ENCODE results near the gene PRICKLE1. TPM values are rescaled to one million over a fixed set of nuclear protein-coding genes. Genes with fewer than 3 reads are reported as not detected.

The PRICKLE1 gene
- total and polyA plus RNA-seq, 2 experiments from 2014 or later, result 16.5 to 25.9 TPM

DNA sequence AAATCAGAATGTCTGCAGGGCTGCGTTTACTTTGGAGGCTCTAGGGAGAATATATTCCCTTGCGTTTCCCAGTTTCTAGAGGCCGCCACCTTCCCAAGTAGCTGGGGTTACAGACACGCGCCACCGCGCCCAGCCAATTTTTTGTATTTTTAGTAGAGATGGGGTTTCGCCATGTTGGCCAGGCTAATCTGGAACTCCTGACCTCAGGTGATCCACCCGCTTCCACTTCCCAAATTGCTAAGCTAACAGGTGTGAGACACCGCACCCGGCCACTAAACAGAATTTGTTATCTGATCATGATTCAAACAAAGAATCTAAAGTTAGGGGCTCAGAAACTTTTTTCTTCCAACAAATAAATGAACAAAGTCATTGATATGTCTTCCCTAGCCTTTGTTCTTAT lies 148.9 kb downstream of the PRICKLE1 start:
- no peak for TF ChIP-seq EZH2phosphoT487 (IDR thresholded peaks at IDR 0.05; ENCODE audit: low read depth, severe bottlenecking, unreplicated experiment)
- TF ChIP-seq EZH2 (IDR thresholded peaks at IDR 0.05; ENCODE audit: borderline replicate concordance), result no peak
- TF ChIP-seq, protein P1, sequence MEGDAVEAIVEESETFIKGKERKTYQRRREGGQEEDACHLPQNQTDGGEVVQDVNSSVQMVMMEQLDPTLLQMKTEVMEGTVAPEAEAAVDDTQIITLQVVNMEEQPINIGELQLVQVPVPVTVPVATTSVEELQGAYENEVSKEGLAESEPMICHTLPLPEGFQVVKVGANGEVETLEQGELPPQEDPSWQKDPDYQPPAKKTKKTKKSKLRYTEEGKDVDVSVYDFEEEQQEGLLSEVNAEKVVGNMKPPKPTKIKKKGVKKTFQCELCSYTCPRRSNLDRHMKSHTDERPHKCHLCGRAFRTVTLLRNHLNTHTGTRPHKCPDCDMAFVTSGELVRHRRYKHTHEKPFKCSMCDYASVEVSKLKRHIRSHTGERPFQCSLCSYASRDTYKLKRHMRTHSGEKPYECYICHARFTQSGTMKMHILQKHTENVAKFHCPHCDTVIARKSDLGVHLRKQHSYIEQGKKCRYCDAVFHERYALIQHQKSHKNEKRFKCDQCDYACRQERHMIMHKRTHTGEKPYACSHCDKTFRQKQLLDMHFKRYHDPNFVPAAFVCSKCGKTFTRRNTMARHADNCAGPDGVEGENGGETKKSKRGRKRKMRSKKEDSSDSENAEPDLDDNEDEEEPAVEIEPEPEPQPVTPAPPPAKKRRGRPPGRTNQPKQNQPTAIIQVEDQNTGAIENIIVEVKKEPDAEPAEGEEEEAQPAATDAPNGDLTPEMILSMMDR (IDR thresholded peaks at IDR 0.05; ENCODE audit: poor library complexity), result no peak
- H3K4me1 ChIP-seq (ENCODE audit: insufficient read depth), result no peaks in the 10 kb centered on the region
- H3K27ac ChIP-seq, result no peak overlapping the region
- no peak overlapping the region for H3K4me3 ChIP-seq
- H3K4me2 ChIP-seq, result no peak overlapping the region
- H3K36me3 ChIP-seq (replicated peaks; ENCODE audit: insufficient read depth, low read depth), result no peaks in the 10 kb centered on the region
- H3K79me2 ChIP-seq, result no peaks in the 10 kb centered on the region
- H3K27me3 ChIP-seq, result no peaks in the 10 kb centered on the region
- H4K20me1 ChIP-seq (ENCODE audit: insufficient read depth, poor library complexity, severe bottlenecking), result no peaks in the 10 kb centered on the region
- H3K9me3 ChIP-seq (ENCODE audit: low read depth), result no peaks in the 10 kb centered on the region
- H2AFZ ChIP-seq, result no peak overlapping the region
- no peaks in the 10 kb centered on the region for H3K9me2 ChIP-seq (replicated peaks; ENCODE audit: insufficient read depth)
- WGBS (ENCODE audit: low lambda C conversion rate, missing lambda C conversion rate), result 97% methylated on average over 11 of the region's 11 CpGs
- no peak for DNase-seq (ENCODE audit: low spot score)

GRCh38 chr12:42432517-42433140 lies 156.9 kb downstream of the PRICKLE1 start:
- no peak for TF ChIP-seq EZH2phosphoT487 (IDR thresholded peaks at IDR 0.05; ENCODE audit: low read depth, severe bottlenecking, unreplicated experiment)
- TF ChIP-seq, protein P1 (IDR thresholded peaks at IDR 0.05; ENCODE audit: poor library complexity), result no peak
- H3K4me1 ChIP-seq (ENCODE audit: insufficient read depth), result no peaks in the 10 kb centered on the region
- H3K9me3 ChIP-seq (ENCODE audit: low read depth), result no peaks in the 10 kb centered on the region
- H3K36me3 ChIP-seq (replicated peaks; ENCODE audit: insufficient read depth, low read depth), result no peaks in the 10 kb centered on the region
- H3K27me3 ChIP-seq, result no peaks in the 10 kb centered on the region
- no peak overlapping the region for H3K4me3 ChIP-seq
- no peaks in the 10 kb centered on the region for H3K79me2 ChIP-seq
- over 99% methylated on average over 5 of the region's 5 CpGs for whole genome bisulfite sequencing (ENCODE audit: low lambda C conversion rate, missing lambda C conversion rate)
- no peak overlapping the region for H2AFZ ChIP-seq
- H3K9me2 ChIP-seq (replicated peaks; ENCODE audit: insufficient read depth), result no peaks in the 10 kb centered on the region
- no peaks in the 10 kb centered on the region for H4K20me1 ChIP-seq (ENCODE audit: insufficient read depth, poor library complexity, severe bottlenecking)
- no peak for DNase-seq (ENCODE audit: low spot score)
- H3K27ac ChIP-seq, result no peak overlapping the region
- no peak overlapping the region for H3K4me2 ChIP-seq

DNA sequence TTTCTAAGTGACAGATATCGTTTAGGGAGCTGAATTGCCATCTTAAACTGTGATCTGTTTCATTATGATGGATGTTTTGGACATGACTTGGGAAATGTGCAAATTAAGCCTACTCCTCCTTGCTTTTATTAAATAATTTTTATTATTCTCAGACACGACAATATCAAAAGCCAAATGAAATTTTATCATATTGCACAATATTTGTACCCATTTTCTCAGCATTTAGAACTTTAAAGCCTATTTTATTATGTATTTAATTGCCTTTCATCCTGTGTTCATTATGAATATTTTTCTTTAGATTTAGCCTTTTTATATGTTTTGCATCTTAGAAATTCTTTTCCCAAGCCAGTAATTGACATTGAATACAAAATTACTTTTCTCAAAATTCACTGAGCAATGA lies 160.7 kb downstream of the PRICKLE1 start:
- 79% methylated on average over 2 of the region's 2 CpGs for WGBS (ENCODE audit: low lambda C conversion rate, missing lambda C conversion rate)
- no peaks in the 10 kb centered on the region for H3K4me1 ChIP-seq (ENCODE audit: insufficient read depth)
- no peak for DNase-seq (ENCODE audit: low spot score)

More for the DNA sequence above, 160.7 kb downstream of the PRICKLE1 start:
- H3K79me2 ChIP-seq, result no peaks in the 10 kb centered on the region
- no peaks in the 10 kb centered on the region for H3K36me3 ChIP-seq (replicated peaks; ENCODE audit: insufficient read depth, low read depth)
- no peak overlapping the region for H3K4me2 ChIP-seq
- no peak overlapping the region for H3K4me3 ChIP-seq
- no peaks in the 10 kb centered on the region for H3K27me3 ChIP-seq
- H4K20me1 ChIP-seq (ENCODE audit: insufficient read depth, poor library complexity, severe bottlenecking), result no peaks in the 10 kb centered on the region
- TF ChIP-seq, protein P1 (IDR thresholded peaks at IDR 0.05; ENCODE audit: poor library complexity), result no peak
- TF ChIP-seq EZH2phosphoT487 (IDR thresholded peaks at IDR 0.05; ENCODE audit: low read depth, severe bottlenecking, unreplicated experiment) (no peak), EZH2 (IDR thresholded peaks at IDR 0.05; ENCODE audit: borderline replicate concordance) (no peak)
- H3K27ac ChIP-seq, result no peak overlapping the region
- H3K9me3 ChIP-seq (ENCODE audit: low read depth), result no peaks in the 10 kb centered on the region
- H3K9me2 ChIP-seq (replicated peaks; ENCODE audit: insufficient read depth), result no peaks in the 10 kb centered on the region
- H2AFZ ChIP-seq, result no peak overlapping the region

Measured in hepatocyte (in vitro differentiated cells).